Liver (tissue), 3 donors: ENCODE results near the gene CARD19.

Experiments used
- ATF3 ChIP-seq: IDR thresholded peaks from 2 replicates; pipeline ENCODE4 v1.6.1; 2016; ENCODE audit warnings: antibody characterized with exemption
- EGR1 ChIP-seq, 2 donors: IDR thresholded peaks; 2 replicates each; pipeline ENCODE4 v1.6.1; 2016 to 2018; ENCODE audit warnings: antibody characterized with exemption in 2 of 2, low read depth in 2 of 2
- GABPA ChIP-seq, 2 donors: IDR thresholded peaks in 1 of 2; conservative IDR thresholded peaks in 1 of 2; 2 replicates each; pipeline ENCODE4 v1.6.1; 2016; ENCODE audit warnings: antibody characterized with exemption in 2 of 2, mild to moderate bottlenecking in 1 of 2, moderate library complexity in 1 of 2
- HNF4A ChIP-seq, 2 donors: conservative IDR thresholded peaks; 2 replicates each; pipeline ENCODE4 v1.6.1; 2016; ENCODE audit warnings: antibody characterized with exemption in 2 of 2, mild to moderate bottlenecking in 2 of 2
- HNF4G ChIP-seq: IDR thresholded peaks from 2 replicates; pipeline ENCODE4 v1.6.1; 2016; ENCODE audit warnings: antibody characterized with exemption
- JUND ChIP-seq, 2 donors: IDR thresholded peaks; 2 replicates each; pipeline ENCODE4 v1.6.1; 2016; ENCODE audit warnings: antibody characterized with exemption in 2 of 2
- RAD21 ChIP-seq, 2 donors: IDR thresholded peaks; 2 replicates each; pipeline ENCODE4 v1.6.1; 2016; ENCODE audit warnings: antibody characterized with exemption in 2 of 2, mild to moderate bottlenecking in 2 of 2
- SP1 ChIP-seq: IDR thresholded peaks from 2 replicates; pipeline ENCODE4 v1.6.1; 2018; ENCODE audit warnings: antibody characterized with exemption, mild to moderate bottlenecking
- TAF1 ChIP-seq: conservative IDR thresholded peaks from 2 replicates; pipeline ENCODE4 v1.6.1; 2016; ENCODE audit warnings: antibody characterized with exemption, mild to moderate bottlenecking
- TF ChIP-seq, protein P1 (sequence below): fragments of 150-350 bp; IDR thresholded peaks from 2 replicates; pipeline ENCODE4 v1.5.1; 2017; ENCODE audit warnings: improper control_type of control experiment, low read depth, low read length; ENCODE audit not compliant: missing input control
- TF ChIP-seq, protein P2 (sequence below): IDR thresholded peaks from 2 replicates; pipeline ENCODE4 v1.6.1; 2016; ENCODE audit warnings: antibody characterized with exemption
- TF ChIP-seq, protein P3 (sequence below): IDR thresholded peaks from 2 replicates; pipeline ENCODE4 v1.6.1; 2016; ENCODE audit warnings: antibody characterized with exemption, mild to moderate bottlenecking
- donor health status: healthy.
- donor health status: healthy.

DNA sequence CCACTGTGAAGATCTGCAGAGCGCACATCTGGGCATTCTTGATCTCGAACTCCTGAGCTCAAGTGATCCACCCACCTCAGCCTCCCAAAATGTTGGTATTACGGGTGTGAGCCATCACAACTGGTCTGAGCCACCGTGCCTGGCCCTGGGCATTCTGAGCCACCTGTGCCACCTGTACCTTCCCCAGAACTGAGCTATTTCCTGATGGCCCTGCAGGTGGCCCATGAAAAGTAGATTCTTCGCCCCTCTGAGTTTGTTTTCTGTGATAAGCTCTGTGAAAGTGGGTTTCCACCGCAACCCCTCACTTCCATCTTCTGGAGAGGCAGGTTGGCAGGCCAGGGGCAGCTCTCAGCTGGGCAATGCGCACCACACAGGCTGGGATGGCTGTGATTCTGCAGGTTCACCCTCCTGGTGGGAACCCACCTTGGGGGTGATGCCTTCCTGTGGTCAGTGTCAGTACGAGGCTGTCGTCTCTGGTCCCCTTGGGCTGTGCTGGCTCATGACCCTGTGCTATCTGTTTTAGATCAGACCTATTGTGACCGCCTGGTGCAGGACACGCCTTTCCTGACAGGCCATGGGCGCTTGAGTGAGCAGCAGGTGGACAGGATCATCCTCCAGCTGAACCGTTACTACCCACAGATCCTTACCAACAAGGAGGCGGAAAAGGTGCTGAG is 11.3 kb downstream of the CARD19 start:
- TF ChIP-seq, protein P1, sequence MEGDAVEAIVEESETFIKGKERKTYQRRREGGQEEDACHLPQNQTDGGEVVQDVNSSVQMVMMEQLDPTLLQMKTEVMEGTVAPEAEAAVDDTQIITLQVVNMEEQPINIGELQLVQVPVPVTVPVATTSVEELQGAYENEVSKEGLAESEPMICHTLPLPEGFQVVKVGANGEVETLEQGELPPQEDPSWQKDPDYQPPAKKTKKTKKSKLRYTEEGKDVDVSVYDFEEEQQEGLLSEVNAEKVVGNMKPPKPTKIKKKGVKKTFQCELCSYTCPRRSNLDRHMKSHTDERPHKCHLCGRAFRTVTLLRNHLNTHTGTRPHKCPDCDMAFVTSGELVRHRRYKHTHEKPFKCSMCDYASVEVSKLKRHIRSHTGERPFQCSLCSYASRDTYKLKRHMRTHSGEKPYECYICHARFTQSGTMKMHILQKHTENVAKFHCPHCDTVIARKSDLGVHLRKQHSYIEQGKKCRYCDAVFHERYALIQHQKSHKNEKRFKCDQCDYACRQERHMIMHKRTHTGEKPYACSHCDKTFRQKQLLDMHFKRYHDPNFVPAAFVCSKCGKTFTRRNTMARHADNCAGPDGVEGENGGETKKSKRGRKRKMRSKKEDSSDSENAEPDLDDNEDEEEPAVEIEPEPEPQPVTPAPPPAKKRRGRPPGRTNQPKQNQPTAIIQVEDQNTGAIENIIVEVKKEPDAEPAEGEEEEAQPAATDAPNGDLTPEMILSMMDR: no peak
- TF ChIP-seq HNF4G (no peak), TAF1 (no peak), RAD21 (IDR thresholded peaks at IDR 0.05) (no peak), HNF4A (conservative IDR thresholded peaks at IDR 0.05) (no peak), GABPA (IDR thresholded peaks at IDR 0.05 in 1 of 2, conservative IDR thresholded peaks at IDR 0.05 in 1 of 2) (no peak), SP1 (no peak), ATF3 (no peak), EGR1 (IDR thresholded peaks at IDR 0.05; ENCODE audit: low read depth in 2 of 2) (no peak), JUND (IDR thresholded peaks at IDR 0.05) (no peak)
- TF ChIP-seq, protein P2, sequence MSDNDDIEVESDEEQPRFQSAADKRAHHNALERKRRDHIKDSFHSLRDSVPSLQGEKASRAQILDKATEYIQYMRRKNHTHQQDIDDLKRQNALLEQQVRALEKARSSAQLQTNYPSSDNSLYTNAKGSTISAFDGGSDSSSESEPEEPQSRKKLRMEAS: no peak
- TF ChIP-seq, protein P3, sequence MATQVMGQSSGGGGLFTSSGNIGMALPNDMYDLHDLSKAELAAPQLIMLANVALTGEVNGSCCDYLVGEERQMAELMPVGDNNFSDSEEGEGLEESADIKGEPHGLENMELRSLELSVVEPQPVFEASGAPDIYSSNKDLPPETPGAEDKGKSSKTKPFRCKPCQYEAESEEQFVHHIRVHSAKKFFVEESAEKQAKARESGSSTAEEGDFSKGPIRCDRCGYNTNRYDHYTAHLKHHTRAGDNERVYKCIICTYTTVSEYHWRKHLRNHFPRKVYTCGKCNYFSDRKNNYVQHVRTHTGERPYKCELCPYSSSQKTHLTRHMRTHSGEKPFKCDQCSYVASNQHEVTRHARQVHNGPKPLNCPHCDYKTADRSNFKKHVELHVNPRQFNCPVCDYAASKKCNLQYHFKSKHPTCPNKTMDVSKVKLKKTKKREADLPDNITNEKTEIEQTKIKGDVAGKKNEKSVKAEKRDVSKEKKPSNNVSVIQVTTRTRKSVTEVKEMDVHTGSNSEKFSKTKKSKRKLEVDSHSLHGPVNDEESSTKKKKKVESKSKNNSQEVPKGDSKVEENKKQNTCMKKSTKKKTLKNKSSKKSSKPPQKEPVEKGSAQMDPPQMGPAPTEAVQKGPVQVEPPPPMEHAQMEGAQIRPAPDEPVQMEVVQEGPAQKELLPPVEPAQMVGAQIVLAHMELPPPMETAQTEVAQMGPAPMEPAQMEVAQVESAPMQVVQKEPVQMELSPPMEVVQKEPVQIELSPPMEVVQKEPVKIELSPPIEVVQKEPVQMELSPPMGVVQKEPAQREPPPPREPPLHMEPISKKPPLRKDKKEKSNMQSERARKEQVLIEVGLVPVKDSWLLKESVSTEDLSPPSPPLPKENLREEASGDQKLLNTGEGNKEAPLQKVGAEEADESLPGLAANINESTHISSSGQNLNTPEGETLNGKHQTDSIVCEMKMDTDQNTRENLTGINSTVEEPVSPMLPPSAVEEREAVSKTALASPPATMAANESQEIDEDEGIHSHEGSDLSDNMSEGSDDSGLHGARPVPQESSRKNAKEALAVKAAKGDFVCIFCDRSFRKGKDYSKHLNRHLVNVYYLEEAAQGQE: no peak
